ENCODE results near the gene CMPK1. TPM values are rescaled to one million over a fixed set of nuclear protein-coding genes. Genes with fewer than 3 reads are reported as not detected.
A peak's percentile ranks its signal among the peaks of the same experiment; 100 is the strongest.

The CMPK1 gene
- total RNA-seq, 1 experiment from 2014 or later: 36.3 TPM

- no peak for TF ChIP-seq ATF6 (CRISPR knock-in tag; IDR thresholded peaks at IDR 0.05)
These were observed 7.3 kb upstream of the CMPK1 start (continued) for GRCh38 chr1:47326271-47326670.

- Mint-ChIP-seq H3K36me3 (no peaks in the 10 kb centered on the region), H3K27me3 (ENCODE audit: low read depth) (no peaks in the 10 kb centered on the region), H3K27ac (peak overlapping the region; percentile 36; the same call in 1 of the 2 replicates), H3K9me3 (no peaks in the 10 kb centered on the region), H3K4me3 (no peak overlapping the region), H3K4me1 (no peaks in the 10 kb centered on the region)
- DNase-seq (ENCODE audit: low spot score) (no peak), ATAC-seq (no peak)
- no peak for TF ChIP-seq AFF4 (CRISPR knock-in tag; IDR thresholded peaks at IDR 0.05; ENCODE audit: borderline replicate concordance)
- ChIA-PET CTCF (no interaction called here), POLR2A (no interaction called here)
These were observed 4.6 kb upstream of the CMPK1 start for GRCh38 chr1:47328992-47329391.

- CTCF ChIA-PET: interaction anchor here (1.0 to 2.1 kb wide), 3 partner anchors 10 to 16 kb away, joined by 4 to 6 read pairs (median 4); partner anchors contain the start of gene STIL
- H3K9me3 Mint-ChIP-seq: no peaks in the 10 kb centered on the region
- ATAC-seq (no peak), DNase-seq (ENCODE audit: low spot score) (no peak)
- H3K27me3 Mint-ChIP-seq (ENCODE audit: low read depth): no peaks in the 10 kb centered on the region
- H3K4me1 Mint-ChIP-seq: peaks cover 7% of the 10 kb centered on the region
- H3K4me3 Mint-ChIP-seq: no peak overlapping the region
- H3K36me3 Mint-ChIP-seq: no peaks in the 10 kb centered on the region
- H3K27ac Mint-ChIP-seq: no peak overlapping the region
- POLR2A ChIA-PET: no interaction called here
- TF ChIP-seq NFATC4 (CRISPR knock-in tag; IDR thresholded peaks at IDR 0.05): no peak
- no peak for TF ChIP-seq NR1H2 (CRISPR knock-in tag; IDR thresholded peaks at IDR 0.05)
- TF ChIP-seq ETV6 (CRISPR knock-in tag; IDR thresholded peaks at IDR 0.05): no peak
- TF ChIP-seq PRRX2 (CRISPR knock-in tag; IDR thresholded peaks at IDR 0.05): no peak
- no peak for TF ChIP-seq ATF6 (CRISPR knock-in tag; IDR thresholded peaks at IDR 0.05)
- no peak for TF ChIP-seq ARID4B (CRISPR knock-in tag; IDR thresholded peaks at IDR 0.05; ENCODE audit: borderline replicate concordance)
- no peak for TF ChIP-seq NR2C2 (CRISPR knock-in tag; IDR thresholded peaks at IDR 0.05)
- no peak for TF ChIP-seq FOXP4 (CRISPR knock-in tag; IDR thresholded peaks at IDR 0.05)
- TF ChIP-seq FOXK1 (CRISPR knock-in tag; IDR thresholded peaks at IDR 0.05): no peak
These were observed 3.4 kb upstream of the CMPK1 start for GRCh38 chr1:47330212-47330611.

All from WTC11 (cell line).